Inflammatory macrophage treated with lipopolysaccharide for 1 hour (primary cell): Measurements from ENCODE around the gene TGFBR3.

Experiments
- DNase-seq, 2 donors: peaks; one replicate each; pipeline ENCODE4 v3.0.0-alpha.2; 2020 to 2022

TGFBR3 gene

GRCh38 chr1:91776068-91776794 lies 109.7 kb downstream of the TGFBR3 start:
- no peak for DNase-seq

- DNase-seq: no peak
Observed at GRCh38 chr1:91775227-91775626, 110.7 kb downstream of the TGFBR3 start.

- DNase-seq: no peak
Observed at GRCh38 chr1:91774520-91775203, 111.3 kb downstream of the TGFBR3 start.

GRCh38 chr1:91771717-91772116 lies 114.2 kb downstream of the TGFBR3 start:
- no peak for DNase-seq

GRCh38 chr1:91770667-91771268 lies 115.2 kb downstream of the TGFBR3 start:
- DNase-seq: no peak

- DNase-seq: no peak
Observed at GRCh38 chr1:91769742-91770141, 116.2 kb downstream of the TGFBR3 start.

GRCh38 chr1:91768786-91769725 lies 116.9 kb downstream of the TGFBR3 start:
- DNase-seq: no peak

GRCh38 chr1:91768120-91768519 lies 117.8 kb downstream of the TGFBR3 start:
- DNase-seq: no peak

GRCh38 chr1:91766883-91767282 lies 119.1 kb downstream of the TGFBR3 start:
- no peak for DNase-seq

- DNase-seq: no peak
Observed at GRCh38 chr1:91765880-91766443, 120.0 kb downstream of the TGFBR3 start.

- no peak for DNase-seq
Observed at GRCh38 chr1:91765293-91765692, 120.7 kb downstream of the TGFBR3 start.

- no peak for DNase-seq
Observed at GRCh38 chr1:91764471-91765115, 121.4 kb downstream of the TGFBR3 start.

- no peak for DNase-seq
Observed at GRCh38 chr1:91763252-91763651, 122.7 kb downstream of the TGFBR3 start.

GRCh38 chr1:91761295-91761721 lies 124.6 kb downstream of the TGFBR3 start:
- DNase-seq: no peak

GRCh38 chr1:91760512-91760911 lies 125.4 kb downstream of the TGFBR3 start:
- DNase-seq: no peak

GRCh38 chr1:91759076-91759475 lies 126.9 kb downstream of the TGFBR3 start:
- DNase-seq: no peak

GRCh38 chr1:91757763-91758460 lies 128.0 kb downstream of the TGFBR3 start:
- DNase-seq: no peak

- DNase-seq: no peak
Observed at GRCh38 chr1:91755702-91756287, 130.2 kb downstream of the TGFBR3 start.

- no peak for DNase-seq
Observed at GRCh38 chr1:91754816-91755580, 131.0 kb downstream of the TGFBR3 start.

GRCh38 chr1:91754348-91754747 lies 131.6 kb downstream of the TGFBR3 start:
- DNase-seq: no peak
